Naive thymus-derived CD4-positive, alpha-beta T cell (primary cell): Measurements from ENCODE around the gene LAMTOR2. TPM values are rescaled to one million over a fixed set of nuclear protein-coding genes. Genes with fewer than 3 reads are reported as not detected.
A peak's percentile ranks its signal among the peaks of the same experiment; 100 is the strongest.

Source experiments
- ATAC-seq: fragments of 150-1000 bp; cut with Tn5 transposase; 2 replicates; pipeline ENCODE4 v1.10.0; 2021; ENCODE audit warnings: mild to moderate bottlenecking, moderate library complexity
- CTCF ChIA-PET: fragments of 350-600 bp; sonication (Branson Sonifier 250); formaldehyde crosslinking; loops from one replicate; lab custom pipeline; 2021; ENCODE audit warnings: antibody characterized with exemption; lab: Charles Lee
- POLR2A ChIA-PET: fragments of 350-600 bp; sonication (Branson Sonifier 250); formaldehyde crosslinking; loops from one replicate; lab custom pipeline; 2021; ENCODE audit warnings: antibody characterized with exemption, inconsistent platforms; lab: Charles Lee
- DNase-seq, 9 donors: peaks; one replicate each; pipeline versions ENCODE4 v3.0.0 to v3.0.0-alpha.2; 2020 to 2022; ENCODE audit warnings: mixed read lengths in 1 of 9
- H3K27ac ChIP-seq: one replicate; pipeline ENCODE4 v1.7.0; 2013; ENCODE audit warnings: mild to moderate bottlenecking, low read depth, low read length, moderate library complexity
- H3K27me3 ChIP-seq, 2 donors: one replicate each; pipeline ENCODE4 v1.7.0; 2013; ENCODE audit warnings: low read length in 2 of 2, mild to moderate bottlenecking in 2 of 2, moderate library complexity in 2 of 2; ENCODE audit not compliant: control insufficient read depth in 2 of 2, insufficient read depth in 2 of 2
- H3K36me3 ChIP-seq, 3 experiments: 1 replicate in 2 of 3; 2 replicates in 1 of 3; pipeline ENCODE4 v1.7.0; 2013; ENCODE audit warnings: low read length in 3 of 3, mild to moderate bottlenecking in 3 of 3, moderate library complexity in 1 of 3; ENCODE audit not compliant: insufficient read depth in 3 of 3, control insufficient read depth in 2 of 3
- H3K4me1 ChIP-seq, 2 donors: one replicate each; pipeline ENCODE4 v1.7.0; 2013; ENCODE audit warnings: low read length in 2 of 2, mild to moderate bottlenecking in 2 of 2, moderate library complexity in 1 of 2; ENCODE audit not compliant: control insufficient read depth in 2 of 2, insufficient read depth in 2 of 2
- H3K4me3 ChIP-seq: 2 replicates; pipeline ENCODE4 v1.7.0; 2013; ENCODE audit warnings: mild to moderate bottlenecking, low read length
- H3K9me3 ChIP-seq, 3 experiments: 1 replicate in 2 of 3; 2 replicates in 1 of 3; pipeline ENCODE4 v1.7.0; 2013; ENCODE audit warnings: low read length in 3 of 3; ENCODE audit not compliant: control insufficient read depth in 2 of 3
- H3K27ac Mint-ChIP-seq, 9 donors: one replicate each; pipeline ENCODE4 v1.8.0; 2020 to 2022; ENCODE audit warnings: mixed read lengths in 9 of 9, mild to moderate bottlenecking in 8 of 9, moderate library complexity in 5 of 9, inconsistent platforms in 2 of 9
- H3K27me3 Mint-ChIP-seq, 5 donors: one replicate each; pipeline ENCODE4 v1.8.0; 2021 to 2022; ENCODE audit warnings: mixed read lengths in 5 of 5, mild to moderate bottlenecking in 1 of 5
- H3K36me3 Mint-ChIP-seq, 5 donors: one replicate each; pipeline ENCODE4 v1.8.0; 2020 to 2022; ENCODE audit warnings: mixed read lengths in 5 of 5, mild to moderate bottlenecking in 3 of 5, inconsistent platforms in 1 of 5
- H3K4me1 Mint-ChIP-seq, 7 donors: one replicate each; pipeline ENCODE4 v1.8.0; 2020 to 2022; ENCODE audit warnings: mixed read lengths in 7 of 7, mild to moderate bottlenecking in 3 of 7, inconsistent platforms in 1 of 7
- H3K4me3 Mint-ChIP-seq, 10 donors: one replicate each; pipeline ENCODE4 v1.8.0; 2020 to 2022; ENCODE audit warnings: mild to moderate bottlenecking in 10 of 10, mixed read lengths in 10 of 10, moderate library complexity in 6 of 10, inconsistent platforms in 2 of 10
- H3K9me3 Mint-ChIP-seq, 11 donors: one replicate each; pipeline ENCODE4 v1.8.0; 2020 to 2022; ENCODE audit warnings: mixed read lengths in 11 of 11, mild to moderate bottlenecking in 4 of 11, inconsistent platforms in 1 of 11, moderate library complexity in 1 of 11
- intact Hi-C, 2 donors: fragments of 100-400 bp; cut with micrococcal nuclease; formaldehyde crosslinking; loops; one replicate each; pipeline ENCODE4 v1.15.1; 2023
- polyA plus RNA-seq, 2 donors: library from polyadenylated mRNA; unstranded; fragments of 300-500 nt; fragmentation: Illumina TruSeq; gene quantifications; one replicate each; pipeline ENCODE4 v1.2.3, GENCODE V29; 2021
- total RNA-seq, 6 experiments: library from RNA in 5 of 6; stranded (reverse) in 5 of 6; gene quantifications; 1 replicate in 5 of 6; 2 replicates in 1 of 6; pipeline ENCODE4 v1.2.3 and lab custom pipeline; 2021 to 2026

The LAMTOR2 gene
- total and polyA plus RNA-seq, 7 experiments from 2014 or later = 13.3 to 97.9 (median 31.2) TPM

DNA sequence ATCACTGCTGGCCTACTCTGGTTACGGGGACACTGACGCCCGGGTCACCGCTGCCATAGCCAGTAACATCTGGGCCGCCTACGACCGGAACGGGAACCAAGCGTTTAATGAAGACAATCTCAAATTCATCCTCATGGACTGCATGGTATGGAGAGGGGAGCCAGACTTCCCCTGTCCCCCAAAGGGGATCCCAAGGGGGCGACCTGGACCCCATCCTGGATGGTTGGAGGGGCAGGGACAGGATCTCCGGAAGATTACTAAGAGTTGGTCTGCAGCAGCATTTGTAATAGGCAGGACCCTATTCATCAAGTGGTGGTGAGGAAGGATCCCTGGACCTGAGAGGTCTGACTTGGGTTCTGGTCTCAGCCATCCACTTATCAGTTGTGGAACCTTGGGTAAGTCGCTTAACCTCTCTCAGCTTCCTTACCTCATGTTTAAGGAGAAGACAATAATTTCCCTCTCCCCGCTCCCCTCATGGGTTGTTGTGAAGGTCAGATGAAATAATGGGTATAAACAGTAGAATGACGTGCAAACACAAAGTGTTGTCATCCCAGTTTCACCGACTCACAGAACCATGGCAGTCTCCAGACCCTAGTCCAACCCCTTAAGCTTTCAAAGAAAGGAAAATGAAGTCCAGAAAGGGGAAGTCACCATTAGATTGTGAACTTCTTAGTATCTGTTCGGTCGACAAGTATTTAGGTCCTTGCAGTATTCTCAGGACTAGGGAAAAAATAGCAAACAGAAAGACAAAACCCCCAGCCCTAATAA lies 883 bp downstream of the LAMTOR2 start:
- Mint-ChIP-seq H3K36me3 (peaks cover 0 to 9% (median 3%) of the 10 kb centered on the region in 5 donors), H3K4me1 (peaks cover 12 to 42% (median 35%) of the 10 kb centered on the region in 7 donors), H3K27ac (peak overlapping the region in 8 of 9 donors; percentile 68 to 98 (median 91)), H3K4me3 (peak overlapping the region; percentile 86 to 100 (median 96)), H3K27me3 (no peaks in the 10 kb centered on the region), H3K9me3 (no peaks in the 10 kb centered on the region)
- ATAC-seq = no peak
- Histone ChIP-seq H3K36me3 (peaks cover 0 to 14% (median 0%) of the 10 kb centered on the region in 3 experiments), H3K4me1 (peaks cover 9 to 17% of the 10 kb centered on the region in 2 donors), H3K27ac (peak overlapping the region; percentile 82), H3K9me3 (no peaks in the 10 kb centered on the region), H3K4me3 (peak overlapping the region; percentile 78), H3K27me3 (no peaks in the 10 kb centered on the region)
- ChIA-PET POLR2A (interaction anchor here (0.7 kb wide), 1 partner anchor 275 kb away, joined by 5 read pairs; no protein-coding TSS in a partner anchor), CTCF (no interaction called here)
- peak in 1 of 9 donors; percentile 7 for DNase-seq
- intact Hi-C loops = loop anchor here (2.0 to 10.0 kb wide), 7 partner anchors 77 to 883 kb away; partner anchors contain the start of genes ARHGEF2 (in 1 of the 2), CLK2 (in 1 of the 2), DAP3 (in 1 of the 2) and HCN3 (in 1 of the 2)

DNA sequence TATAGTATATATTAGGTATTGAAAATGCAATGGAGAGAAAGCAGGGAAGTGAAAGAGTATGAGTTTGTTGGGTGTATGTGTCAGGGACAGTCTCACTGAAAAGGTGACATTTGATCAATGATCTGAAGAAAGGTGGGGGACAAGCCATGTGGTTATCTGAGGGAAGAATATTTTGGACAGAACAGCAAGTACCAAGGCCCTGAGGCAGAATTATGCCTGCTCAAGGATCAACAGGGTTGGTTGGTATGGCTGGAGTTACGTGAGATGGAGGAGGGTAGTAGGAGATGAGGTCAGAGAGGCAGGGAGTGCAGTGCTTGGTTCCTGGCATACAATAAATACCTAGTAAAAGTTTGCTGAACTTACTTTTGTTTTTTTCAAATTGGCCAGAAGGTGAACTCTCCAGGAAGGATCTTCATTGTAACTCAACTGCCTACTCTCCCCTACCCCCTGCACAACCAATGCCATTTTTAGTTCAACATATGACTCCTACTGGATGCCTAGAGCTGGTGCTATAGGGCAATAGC lies 1.8 kb downstream of the LAMTOR2 start:
- no peak overlapping the region for H3K4me3 ChIP-seq
- H3K9me3 Mint-ChIP-seq = no peaks in the 10 kb centered on the region
- ATAC-seq = no peak
- H3K4me3 Mint-ChIP-seq = peak overlapping the region in 5 of 10 donors; percentile 10 to 94 (median 48)
- H3K27me3 Mint-ChIP-seq = no peaks in the 10 kb centered on the region
- DNase-seq = no peak
- no peak overlapping the region for H3K27ac ChIP-seq
- H3K27ac Mint-ChIP-seq = peak overlapping the region in 5 of 9 donors; percentile 6 to 90 (median 17)
- peaks cover 12 to 39% (median 33%) of the 10 kb centered on the region in 7 donors for H3K4me1 Mint-ChIP-seq
- H3K4me1 ChIP-seq = peaks cover 9 to 17% of the 10 kb centered on the region in 2 donors
- H3K36me3 Mint-ChIP-seq = peaks cover 0 to 9% (median 3%) of the 10 kb centered on the region in 5 donors
- no peaks in the 10 kb centered on the region for H3K27me3 ChIP-seq
- peaks cover 0 to 14% (median 0%) of the 10 kb centered on the region in 3 experiments for H3K36me3 ChIP-seq
- ChIA-PET POLR2A (interaction anchor here (1.0 kb wide), 1 partner anchor 122 kb away, joined by 3 read pairs; the partner anchor contains the start of gene KHDC4), CTCF (no interaction called here)
- intact Hi-C loops = loop anchor here (10.0 kb wide), 4 partner anchors 312 to 792 kb away; partner anchors contain the start of genes CLK2 (in 1 of the 2), DAP3 (in 1 of the 2), HCN3 (in 1 of the 2) and SCAMP3 (in 1 of the 2)
- H3K9me3 ChIP-seq = no peaks in the 10 kb centered on the region

DNA sequence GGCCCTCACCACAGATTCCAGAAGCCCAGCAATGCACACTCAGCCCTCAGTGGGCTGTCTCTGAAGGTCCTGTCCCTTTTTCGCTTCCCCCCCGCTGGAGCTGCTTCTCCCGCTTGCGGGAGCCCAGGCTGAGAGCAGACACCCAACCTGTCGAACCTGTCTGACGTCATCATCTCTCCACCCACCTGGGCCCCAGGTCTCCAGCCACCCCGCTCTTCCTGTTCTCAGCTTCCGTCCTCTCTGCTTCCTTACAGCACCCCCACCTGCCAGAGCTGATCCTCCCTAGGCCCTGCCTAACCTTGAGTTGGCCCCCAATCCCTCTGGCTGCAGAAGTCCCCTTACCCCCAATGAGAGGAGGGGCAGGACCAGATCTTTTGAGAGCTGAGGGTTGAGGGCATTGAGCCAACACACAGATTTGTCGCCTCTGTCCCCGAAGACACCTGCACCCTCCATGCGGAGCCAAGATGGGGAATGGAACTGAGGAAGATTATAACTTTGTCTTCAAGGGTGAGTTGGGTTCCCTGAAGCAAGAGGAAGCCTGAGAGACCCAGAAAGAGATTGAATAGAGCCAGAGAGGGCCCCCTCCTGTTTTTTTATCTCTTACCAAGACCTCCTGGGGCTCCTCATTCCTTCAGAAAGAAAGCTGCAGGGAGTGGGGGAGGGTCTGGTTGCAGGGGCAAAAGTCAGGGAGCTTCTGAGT lies 6.5 kb downstream of the LAMTOR2 start, which contains the start of gene RAB25:
RAB25 (plus strand) TSS at position 224 of the 700 bp plus-strand sequence; CDS start at position 465, 241 bp downstream.
- DNase-seq (no peak), ATAC-seq (no peak)
- Mint-ChIP-seq H3K4me1 (peaks cover 2 to 18% (median 7%) of the 10 kb centered on the region in 7 donors), H3K9me3 (no peaks in the 10 kb centered on the region), H3K27me3 (no peaks in the 10 kb centered on the region), H3K27ac (peak within 1 kb of the TSS in 2 of 9 donors; percentile 59 to 71), H3K4me3 (peak within 1 kb of the TSS in 4 of 10 donors; percentile 33 to 65 (median 44)), H3K36me3 (peaks cover 0 to 9% (median 0%) of the 10 kb centered on the region in 5 donors)
- no peak within 1 kb of the TSS for H3K27ac ChIP-seq
- H3K9me3 ChIP-seq = no peaks in the 10 kb centered on the region
- H3K4me3 ChIP-seq = no peak within 1 kb of the TSS
- CTCF ChIA-PET = no interaction called here
- no peaks in the 10 kb centered on the region for H3K4me1 ChIP-seq
- H3K27me3 ChIP-seq = no peaks in the 10 kb centered on the region
- H3K36me3 ChIP-seq = peaks cover 0 to 14% (median 0%) of the 10 kb centered on the region in 3 experiments
- POLR2A ChIA-PET = interaction anchor here (0.7 kb wide), 1 partner anchor 74 kb away, joined by 3 read pairs; no protein-coding TSS in a partner anchor
- intact Hi-C loops = no loop called here

DNA sequence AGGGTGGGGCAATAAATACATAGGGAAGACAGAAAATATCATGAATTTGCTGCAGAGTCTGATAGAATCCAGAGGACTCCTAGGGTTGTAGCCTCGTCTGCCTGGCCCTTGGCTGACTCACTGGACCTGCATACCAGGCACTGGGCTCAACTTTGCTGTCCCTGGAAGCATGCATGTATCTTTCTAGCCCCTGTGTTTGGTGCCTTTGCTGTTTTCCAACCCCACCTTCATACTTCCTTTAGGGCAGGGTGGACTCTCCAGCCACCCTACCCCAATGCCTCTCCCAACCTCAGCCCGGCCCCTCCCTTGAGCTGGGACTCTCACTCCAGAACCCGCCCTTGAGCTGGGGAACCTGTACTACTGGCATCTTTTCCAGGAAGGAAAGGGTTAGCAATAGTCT lies 7.6 kb downstream of the LAMTOR2 start:
- peaks cover 0 to 14% (median 0%) of the 10 kb centered on the region in 3 experiments for H3K36me3 ChIP-seq
- no peaks in the 10 kb centered on the region for H3K9me3 Mint-ChIP-seq
- no peaks in the 10 kb centered on the region for H3K27me3 ChIP-seq
- H3K36me3 Mint-ChIP-seq = peaks cover 0 to 4% (median 0%) of the 10 kb centered on the region in 5 donors
- ChIA-PET CTCF (interaction anchor here (1.0 kb wide), 1 partner anchor 381 kb away, joined by 4 read pairs; no protein-coding TSS in a partner anchor), POLR2A (no interaction called here)
- ATAC-seq (no peak), DNase-seq (no peak)
- no peaks in the 10 kb centered on the region for H3K27me3 Mint-ChIP-seq
- no peak overlapping the region for H3K4me3 ChIP-seq
- no peaks in the 10 kb centered on the region for H3K4me1 ChIP-seq
- intact Hi-C loops = no loop called here
- H3K9me3 ChIP-seq = no peaks in the 10 kb centered on the region
- peaks cover 0 to 20% (median 5%) of the 10 kb centered on the region in 7 donors for H3K4me1 Mint-ChIP-seq
- no peak overlapping the region for H3K27ac Mint-ChIP-seq
- H3K27ac ChIP-seq = no peak overlapping the region
- H3K4me3 Mint-ChIP-seq = no peak overlapping the region

DNA sequence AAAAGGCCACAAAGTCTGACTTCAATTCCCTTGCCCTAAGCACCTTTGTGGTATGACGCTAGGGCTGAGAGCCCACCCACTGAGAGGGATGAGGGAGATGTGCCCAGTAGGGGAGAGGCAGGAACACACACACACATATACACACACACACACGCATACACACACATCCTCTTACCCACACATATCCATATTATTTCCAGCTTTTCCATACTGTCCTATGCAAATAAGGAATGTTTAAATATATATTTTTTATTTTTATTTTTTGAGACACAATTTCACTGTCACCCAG lies 9.4 kb downstream of the LAMTOR2 start:
- Histone ChIP-seq H3K27me3 (no peaks in the 10 kb centered on the region), H3K27ac (no peak overlapping the region), H3K4me1 (no peaks in the 10 kb centered on the region), H3K4me3 (no peak overlapping the region), H3K36me3 (peaks cover 0 to 4% (median 0%) of the 10 kb centered on the region in 3 experiments), H3K9me3 (no peaks in the 10 kb centered on the region)
- H3K27me3 Mint-ChIP-seq = peaks cover 0 to 2% (median 0%) of the 10 kb centered on the region in 5 donors
- ChIA-PET CTCF (interaction anchor here (1.6 kb wide), 1 partner anchor 11 kb away, joined by 3 read pairs; no protein-coding TSS in a partner anchor), POLR2A (interaction anchor here (0.7 kb wide), 1 partner anchor 44 kb away, joined by 3 read pairs; no protein-coding TSS in a partner anchor)
- intact Hi-C loops = no loop called here
- H3K36me3 Mint-ChIP-seq = no peaks in the 10 kb centered on the region
- ATAC-seq (no peak), DNase-seq (no peak)
- no peaks in the 10 kb centered on the region for H3K9me3 Mint-ChIP-seq
- peaks cover 0 to 16% (median 5%) of the 10 kb centered on the region in 7 donors for H3K4me1 Mint-ChIP-seq
- no peak overlapping the region for H3K4me3 Mint-ChIP-seq
- H3K27ac Mint-ChIP-seq = no peak overlapping the region

DNA sequence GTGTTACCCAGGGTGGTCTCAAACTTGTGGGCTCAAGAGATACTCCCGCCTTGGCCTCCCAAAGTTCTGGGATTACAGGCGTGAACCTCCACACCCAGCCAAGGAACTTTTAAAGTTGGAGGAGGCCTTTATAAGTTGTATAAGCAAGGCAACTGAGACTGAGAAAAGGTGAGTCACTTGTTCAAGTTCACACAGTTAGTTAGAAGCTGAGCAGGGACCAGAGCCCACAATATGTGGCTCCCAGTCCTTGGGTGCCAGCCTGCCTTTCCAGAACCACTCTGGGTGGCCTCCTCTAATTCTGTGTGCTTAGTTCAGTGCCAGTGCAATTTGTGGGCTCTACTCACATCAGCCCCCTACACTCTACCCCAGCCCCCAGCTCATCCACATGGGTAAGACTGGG lies 10.0 kb downstream of the LAMTOR2 start:
- Mint-ChIP-seq H3K27me3 (peaks cover 0 to 2% (median 0%) of the 10 kb centered on the region in 5 donors), H3K9me3 (no peaks in the 10 kb centered on the region), H3K27ac (no peak overlapping the region), H3K4me3 (no peak overlapping the region), H3K36me3 (no peaks in the 10 kb centered on the region), H3K4me1 (peaks cover 0 to 16% (median 5%) of the 10 kb centered on the region in 7 donors)
- intact Hi-C loops = loop anchor here in 1 of 2 donors (5.0 kb wide), 1 partner anchor 57 kb away; no protein-coding TSS in a partner anchor
- ATAC-seq (no peak), DNase-seq (no peak)
- CTCF ChIA-PET = interaction anchor here (0.8 to 0.9 kb wide), 2 partner anchors 31 to 127 kb away, joined by 3 read pairs; no protein-coding TSS in a partner anchor
- Histone ChIP-seq H3K27ac (no peak overlapping the region), H3K4me3 (no peak overlapping the region), H3K9me3 (no peaks in the 10 kb centered on the region), H3K27me3 (no peaks in the 10 kb centered on the region), H3K4me1 (no peaks in the 10 kb centered on the region), H3K36me3 (no peaks in the 10 kb centered on the region)
- POLR2A ChIA-PET = interaction anchor here (0.6 to 0.7 kb wide), 2 partner anchors 44 to 1745 kb away, joined by 3 read pairs; no protein-coding TSS in a partner anchor
